Transverse colon (tissue), 4 donors: ENCODE results near the gene AFAP1L2. TPM values are rescaled to one million over a fixed set of nuclear protein-coding genes. Genes with fewer than 3 reads are reported as not detected.

Experiments used
- DNase-seq: peaks from one replicate; pipeline ENCODE4 v3.0.0-alpha.2; 2019
- H3K27ac ChIP-seq, 4 donors: fragments of 200-600 bp; sonication (generic); 2 replicates each; pipeline ENCODE4 v1.5.1; 2016 to 2018; ENCODE audit warnings: inconsistent platforms in 4 of 4
- H3K27me3 ChIP-seq: fragments of 200-600 bp; sonication (generic); 2 replicates; pipeline ENCODE4 v1.5.1; 2017; ENCODE audit warnings: inconsistent platforms
- H3K36me3 ChIP-seq, 4 donors: fragments of 200-600 bp; sonication (generic); 2 replicates each; pipeline ENCODE4 v1.5.1; 2017 to 2019; ENCODE audit warnings: inconsistent platforms in 4 of 4
- H3K4me1 ChIP-seq, 4 donors: fragments of 200-600 bp; sonication (generic); 2 replicates each; pipeline ENCODE4 v1.5.1; 2017 to 2020; ENCODE audit warnings: inconsistent platforms in 4 of 4
- H3K4me3 ChIP-seq, 4 donors: fragments of 200-600 bp; sonication (generic); 1 replicate in 1 of 4; 2 replicates in 3 of 4; pipeline versions ENCODE4 v1.5.1 to v1.6.1; 2017 to 2019; ENCODE audit warnings: inconsistent platforms in 4 of 4
- H3K9me3 ChIP-seq, 2 donors: fragments of 200-600 bp; sonication (generic); 2 replicates each; pipeline ENCODE4 v1.5.1; 2017 to 2019; ENCODE audit warnings: inconsistent platforms in 2 of 2
- CTCF ChIP-seq, 5 experiments: fragments of 200-600 bp in 3 of 5; fragments of 450-650 bp in 2 of 5; sonication (generic) in 3 of 5; IDR thresholded peaks; 1 replicate in 2 of 5; 2 replicates in 3 of 5; pipeline ENCODE4 v1.5.1; 2016 to 2017; ENCODE audit warnings: antibody characterized with exemption in 5 of 5, inconsistent platforms in 3 of 5, mild to moderate bottlenecking in 2 of 5, moderate library complexity in 1 of 5
- EP300 ChIP-seq: sonication (generic); formaldehyde crosslinking; IDR thresholded peaks from one replicate; pipeline ENCODE4 v1.6.1; 2017; ENCODE audit warnings: antibody characterized with exemption, low read depth
- POLR2A ChIP-seq: fragments of 450-650 bp; IDR thresholded peaks from one replicate; pipeline ENCODE4 v1.6.1; 2016; ENCODE audit warnings: antibody characterized with exemption, mild to moderate bottlenecking, moderate library complexity
- POLR2AphosphoS5 ChIP-seq, 3 donors: sonication (generic); formaldehyde crosslinking; IDR thresholded peaks; one replicate each; pipeline ENCODE4 v1.6.1; 2016; ENCODE audit warnings: antibody characterized with exemption in 3 of 3
- WGBS, 2 donors: methylation state at CpG; one replicate each; pipeline ENCODE4 v1.1.5; 2018; ENCODE audit warnings: low coverage in 1 of 2; 5-methylcytosine and 5-hydroxymethylcytosine counted together
- in situ Hi-C, 4 donors: fragments of 200-750 bp; cut with MboI; loops; one replicate each; pipeline versions ENCODE4 v1.15.0 to v1.15.1; 2017; ENCODE audit warnings: low sequenced_read_pairs in 3 of 4, low pct_ligation_motif_present in 1 of 4, low pct_unique_long_range_greater_than_20kb in 1 of 4
- intact Hi-C: fragments of 100-400 bp; cut with DNase I; formaldehyde crosslinking; loops from one replicate; pipeline ENCODE4 v1.15.1; 2023; ENCODE audit warnings: low total_unique reads
- total RNA-seq, 4 donors: library from RNA; depleted of rRNA; stranded (reverse); fragments of >200 nt; gene quantifications; one replicate each; pipeline ENCODE4 v1.1.0, GENCODE V29; 2016

Gene AFAP1L2
- total RNA-seq, 4 donors from 2014 or later: 12.2 to 42.6 (median 13.2) TPM

GRCh38 chr10:114375047-114375446, 29.3 kb downstream of the AFAP1L2 start:
- no peak for TF ChIP-seq CTCF (IDR thresholded peaks at IDR 0.05)
- TF ChIP-seq EP300: no peak
- no peak for TF ChIP-seq POLR2AphosphoS5 (IDR thresholded peaks at IDR 0.05)
- no peak for TF ChIP-seq POLR2A
- 44 to 61% methylated on average over 3 of the region's 3 CpGs for WGBS, 2 donors
- no peak overlapping the region for H3K4me3 ChIP-seq
- peak overlapping the region; percentile 69 to 82 (median 72) for H3K27ac ChIP-seq
- no peaks in the 10 kb centered on the region for H3K9me3 ChIP-seq
- peaks cover 0 to 26% (median 12%) of the 10 kb centered on the region in 4 donors for H3K4me1 ChIP-seq
- no peak for DNase-seq
- H3K36me3 ChIP-seq: no peaks in the 10 kb centered on the region
- intact Hi-C loops (no loop called here), in situ Hi-C loops (no loop called here)
- no peaks in the 10 kb centered on the region for H3K27me3 ChIP-seq

GRCh38 chr10:114374053-114374791, 30.1 kb downstream of the AFAP1L2 start:
- H3K27ac ChIP-seq: peak overlapping the region; percentile 69 to 82 (median 72)
- TF ChIP-seq POLR2A (no peak), EP300 (no peak), POLR2AphosphoS5 (IDR thresholded peaks at IDR 0.05) (no peak), CTCF (IDR thresholded peaks at IDR 0.05) (no peak)
- no peak overlapping the region for H3K4me3 ChIP-seq
- no peaks in the 10 kb centered on the region for H3K9me3 ChIP-seq
- H3K4me1 ChIP-seq: peaks cover 0 to 25% (median 12%) of the 10 kb centered on the region in 4 donors
- 35 to 61% methylated on average over 5 to 15 of the region's 15 CpGs for WGBS, 2 donors
- intact Hi-C loops: no loop called here
- in situ Hi-C loops: no loop called here
- DNase-seq: peak; percentile 46
- no peaks in the 10 kb centered on the region for H3K27me3 ChIP-seq
- no peaks in the 10 kb centered on the region for H3K36me3 ChIP-seq

GRCh38 chr10:114373631-114374030, 30.7 kb downstream of the AFAP1L2 start:
- TF ChIP-seq EP300: no peak
- no peak for TF ChIP-seq CTCF (IDR thresholded peaks at IDR 0.05)
- no peak for TF ChIP-seq POLR2AphosphoS5 (IDR thresholded peaks at IDR 0.05)
- TF ChIP-seq POLR2A: no peak
- Histone ChIP-seq H3K27me3 (no peaks in the 10 kb centered on the region), H3K27ac (peak overlapping the region; percentile 69 to 82 (median 72)), H3K9me3 (no peaks in the 10 kb centered on the region), H3K36me3 (no peaks in the 10 kb centered on the region), H3K4me1 (peaks cover 0 to 25% (median 12%) of the 10 kb centered on the region in 4 donors), H3K4me3 (no peak overlapping the region)
- in situ Hi-C loops (no loop called here), intact Hi-C loops (no loop called here)
- WGBS, 2 donors: 58 to 65% methylated on average over 2 to 6 of the region's 6 CpGs
- DNase-seq: no peak

GRCh38 chr10:114372995-114373394, 31.3 kb downstream of the AFAP1L2 start:
- Histone ChIP-seq H3K9me3 (no peaks in the 10 kb centered on the region), H3K4me1 (peaks cover 0 to 26% (median 12%) of the 10 kb centered on the region in 4 donors), H3K36me3 (no peaks in the 10 kb centered on the region), H3K27me3 (no peaks in the 10 kb centered on the region), H3K27ac (peak overlapping the region in 2 of 4 donors; percentile 74 to 82), H3K4me3 (no peak overlapping the region)
- intact Hi-C loops (no loop called here), in situ Hi-C loops (no loop called here)
- WGBS, 2 donors: 67 to 73% methylated on average over 1 to 5 of the region's 5 CpGs
- TF ChIP-seq POLR2A (no peak), CTCF (IDR thresholded peaks at IDR 0.05) (no peak), POLR2AphosphoS5 (IDR thresholded peaks at IDR 0.05) (no peak), EP300 (no peak)
- DNase-seq: no peak
